GM19372 (cell line): ENCODE data around the gene SUPT6H.

Source experiments
- ATAC-seq: cut with Tn5 transposase; IDR thresholded peaks from one replicate; pipeline ENCODE4 v1.9.1; 2021; ENCODE audit warnings: mild to moderate bottlenecking, low read depth, moderate library complexity; ENCODE audit not compliant: unreplicated experiment

Gene SUPT6H

DNA sequence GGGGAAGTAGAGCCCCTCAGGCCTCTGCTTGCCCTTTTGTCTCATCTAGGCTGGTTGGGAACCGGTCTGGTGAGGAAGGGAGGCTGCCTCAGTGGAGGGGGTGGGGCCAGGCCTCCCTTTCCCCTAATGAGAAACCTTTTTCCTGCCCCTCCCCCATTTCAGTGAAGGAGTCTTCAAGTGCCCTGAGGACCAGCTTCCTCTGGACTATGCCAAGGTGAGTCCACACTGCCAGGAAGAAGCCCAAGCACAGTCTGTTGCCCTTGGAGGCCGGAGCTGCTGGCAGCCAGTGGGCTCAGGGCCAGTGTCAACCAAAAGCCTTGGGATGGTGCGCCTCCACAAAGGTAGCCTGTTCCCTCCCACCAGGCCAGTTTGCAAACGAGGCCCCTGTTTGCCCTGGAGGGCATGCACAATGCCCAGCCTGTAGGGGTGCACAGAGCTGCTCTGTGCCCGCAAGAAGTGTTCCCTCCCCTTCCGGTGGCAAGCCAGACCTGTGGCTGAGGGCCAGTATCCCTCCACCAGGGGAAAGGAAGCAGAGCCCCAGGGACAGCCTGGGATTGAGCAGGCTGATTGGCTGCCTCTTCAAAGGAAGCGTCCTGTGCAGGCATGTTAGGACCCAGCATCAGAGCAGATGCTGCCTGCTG lies 85.2 kb downstream of the SUPT6H start:
- ATAC-seq, result no peak

GRCh38 chr17:28747801-28748750 lies 86.1 kb downstream of the SUPT6H start:
- ATAC-seq, result no peak

- ATAC-seq, result no peak
Observed at GRCh38 chr17:28748852-28749515, 87.0 kb downstream of the SUPT6H start.

GRCh38 chr17:28749516-28750177 lies 87.6 kb downstream of the SUPT6H start:
- ATAC-seq, result no peak

GRCh38 chr17:28750178-28751047 lies 88.4 kb downstream of the SUPT6H start:
- ATAC-seq, result peak; percentile 75

- no peak for ATAC-seq
Observed at GRCh38 chr17:28751600-28752366, 89.8 kb downstream of the SUPT6H start.
